Fibroblast of skin of right biceps (primary cell): ENCODE data around the gene PPP1CA.
"Not testable (repeated sequence)": the region's sequence is repeated elsewhere in the genome, so short reads cannot be mapped to it uniquely, and the experiment has no call there.

Source experiments
- DNase-seq: peaks from one replicate; pipeline ENCODE4 v3.0.0-alpha.2; 2013

The PPP1CA gene

GRCh38 chr11:67416416-67417335, 15.0 kb upstream of the PPP1CA start:
- DNase-seq: no peak

GRCh38 chr11:67415501-67416304, 14.0 kb upstream of the PPP1CA start, which contains the start of gene CARNS1:
Gene CARNS1 (plus strand): TSS chr11:67415678. CDS start chr11:67416200, 522 bp downstream.
- DNase-seq: no peak

GRCh38 chr11:67413266-67413849, 11.7 kb upstream of the PPP1CA start:
- no peak for DNase-seq

- DNase-seq: no peak
Observed at GRCh38 chr11:67412495-67413179, 11.0 kb upstream of the PPP1CA start.

- no peak for DNase-seq
Observed at GRCh38 chr11:67411785-67412152, 10.1 kb upstream of the PPP1CA start.

GRCh38 chr11:67410984-67411784, 9.5 kb upstream of the PPP1CA start:
- no peak for DNase-seq

GRCh38 chr11:67410369-67410831, 8.7 kb upstream of the PPP1CA start:
- no peak for DNase-seq

- DNase-seq: no peak
Observed at GRCh38 chr11:67409781-67410368, 8.2 kb upstream of the PPP1CA start.

GRCh38 chr11:67409261-67409666, 7.6 kb upstream of the PPP1CA start:
- no peak for DNase-seq

- DNase-seq: no peak
Observed at GRCh38 chr11:67408437-67409200, 7.0 kb upstream of the PPP1CA start.

- DNase-seq: no peak
Observed at GRCh38 chr11:67407688-67408163, 6.1 kb upstream of the PPP1CA start.

GRCh38 chr11:67406969-67407687, 5.5 kb upstream of the PPP1CA start:
- DNase-seq: no peak

- DNase-seq: no peak
Observed at GRCh38 chr11:67406420-67406968, 4.8 kb upstream of the PPP1CA start.

GRCh38 chr11:67405688-67406339, 4.2 kb upstream of the PPP1CA start:
- DNase-seq: no peak

GRCh38 chr11:67405196-67405567, 3.5 kb upstream of the PPP1CA start:
- DNase-seq: no peak

GRCh38 chr11:67404515-67405195, 3.0 kb upstream of the PPP1CA start:
- DNase-seq: no peak

- DNase-seq: not testable (repeated sequence)
Observed at GRCh38 chr11:67403085-67403484, 1.4 kb upstream of the PPP1CA start.

GRCh38 chr11:67402192-67402839, 658 bp upstream of the PPP1CA start:
- DNase-seq: not testable (repeated sequence)
